ENCODE data around the gene CAPN2. TPM values are rescaled to one million over a fixed set of nuclear protein-coding genes. Genes with fewer than 3 reads are reported as not detected.
"Not testable (repeated sequence)": the region's sequence is repeated elsewhere in the genome, so short reads cannot be mapped to it uniquely, and the experiment has no call there.

The CAPN2 gene
- total RNA-seq, 1 donor from 2014 or later = 151 TPM

DNA sequence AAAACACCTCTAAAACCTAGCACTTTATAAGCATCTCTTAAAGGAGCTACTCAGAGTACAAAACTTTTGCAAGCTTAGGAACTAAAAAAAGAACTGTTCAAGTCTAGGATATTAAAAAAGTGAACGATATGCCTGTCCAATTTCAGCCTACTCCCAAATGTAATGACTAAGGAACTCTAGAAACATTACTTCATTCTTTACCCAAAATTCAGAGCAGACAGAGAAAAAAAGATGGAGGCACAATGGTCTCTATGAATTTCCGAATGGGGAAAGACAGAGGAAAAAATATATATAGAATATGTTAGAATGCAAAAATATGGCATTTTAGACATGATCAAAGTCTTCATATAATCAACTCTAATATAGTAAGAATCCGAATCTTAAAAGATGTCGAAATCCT, 72.2 kb downstream of the CAPN2 start:
- DNase-seq (ENCODE audit: low spot score) = no peak

GRCh38 chr1:223785808-223786207, 73.5 kb downstream of the CAPN2 start:
- no peak for DNase-seq (ENCODE audit: low spot score)

- no peak for DNase-seq (ENCODE audit: low spot score)
Measured at GRCh38 chr1:223788746-223789415, 76.5 kb downstream of the CAPN2 start.

DNA sequence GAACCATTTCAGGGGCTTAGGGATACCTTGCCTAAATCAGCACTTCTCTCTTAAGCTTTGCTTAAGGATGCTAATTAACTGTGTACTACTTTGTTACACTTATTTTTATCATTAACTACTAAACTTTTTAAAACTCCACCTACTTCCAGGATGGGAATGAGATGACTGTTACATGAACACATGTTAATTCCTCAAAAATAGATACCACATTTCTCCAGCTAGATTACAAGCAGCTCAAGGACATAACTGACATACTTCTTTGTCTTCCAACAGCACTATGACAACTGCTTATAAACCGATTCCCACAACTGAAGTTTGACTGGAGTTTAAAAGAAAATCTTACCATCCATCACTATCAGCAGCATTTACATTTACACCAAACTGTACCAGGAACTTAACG, 79.7 kb downstream of the CAPN2 start:
- no peak for DNase-seq (ENCODE audit: low spot score)

DNA sequence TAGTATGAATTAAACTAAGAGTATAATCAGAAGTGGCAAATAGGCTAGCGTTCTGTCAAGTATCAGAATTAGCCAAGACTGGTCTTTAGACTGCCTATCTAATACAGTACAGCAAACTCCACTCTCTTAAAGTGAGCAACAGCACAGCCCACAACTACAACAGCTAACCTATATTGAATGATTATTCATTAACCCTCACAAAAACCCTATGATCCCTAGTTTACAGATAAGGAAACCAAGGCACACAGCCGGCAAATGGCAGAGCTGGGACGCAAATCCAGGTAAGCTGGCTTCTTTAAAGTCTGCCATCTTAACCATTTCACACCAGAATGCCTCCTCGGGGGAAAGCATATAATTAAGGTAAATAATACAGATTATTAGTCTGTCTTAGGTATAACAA, 81.4 kb downstream of the CAPN2 start:
- no peak for DNase-seq (ENCODE audit: low spot score)

- DNase-seq (ENCODE audit: low spot score) = peak; percentile 54
Measured at GRCh38 chr1:223794136-223794880, 82.0 kb downstream of the CAPN2 start.

GRCh38 chr1:223796210-223796609, 83.9 kb downstream of the CAPN2 start:
- no peak for DNase-seq (ENCODE audit: low spot score)

DNA sequence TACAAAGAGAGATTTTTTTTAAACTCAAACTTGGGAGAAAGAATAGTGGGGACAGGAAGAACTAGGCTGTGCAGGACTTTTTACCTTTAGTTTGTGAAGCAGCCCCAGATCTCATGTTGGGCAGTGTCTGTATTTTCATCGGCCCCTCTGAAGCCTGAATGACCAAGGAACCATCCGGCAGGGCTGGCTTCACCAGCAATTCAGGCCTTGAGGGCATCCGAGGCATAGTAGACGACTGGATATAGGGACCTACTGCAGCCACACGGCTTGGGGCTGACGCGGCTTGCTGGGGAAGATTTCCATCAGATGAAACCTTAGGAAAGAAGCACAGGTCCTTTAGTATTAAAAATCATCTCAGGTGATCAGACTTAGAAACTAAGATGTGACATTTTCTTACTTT, 89.7 kb downstream of the CAPN2 start:
- no peak for DNase-seq (ENCODE audit: low spot score)

DNA sequence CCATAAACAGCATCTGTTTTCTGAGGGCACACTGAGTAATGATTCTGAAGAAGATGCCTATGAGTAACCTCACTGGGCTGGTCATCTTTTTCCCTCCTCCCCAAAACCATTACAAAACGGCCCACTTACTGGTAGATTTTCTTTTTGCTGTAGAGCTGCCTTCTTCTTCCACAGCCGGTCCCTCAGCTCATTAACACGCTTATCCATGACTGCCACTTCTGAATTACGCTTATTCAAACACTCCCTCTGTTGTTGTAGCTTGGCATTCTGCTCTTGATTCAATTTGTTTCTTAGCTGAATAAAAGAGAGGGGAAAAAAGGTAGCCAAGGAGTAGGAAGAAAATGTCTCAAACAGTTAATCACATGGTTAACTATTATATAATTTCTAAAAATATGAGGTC, 90.3 kb downstream of the CAPN2 start:
- no peak for DNase-seq (ENCODE audit: low spot score)

DNA sequence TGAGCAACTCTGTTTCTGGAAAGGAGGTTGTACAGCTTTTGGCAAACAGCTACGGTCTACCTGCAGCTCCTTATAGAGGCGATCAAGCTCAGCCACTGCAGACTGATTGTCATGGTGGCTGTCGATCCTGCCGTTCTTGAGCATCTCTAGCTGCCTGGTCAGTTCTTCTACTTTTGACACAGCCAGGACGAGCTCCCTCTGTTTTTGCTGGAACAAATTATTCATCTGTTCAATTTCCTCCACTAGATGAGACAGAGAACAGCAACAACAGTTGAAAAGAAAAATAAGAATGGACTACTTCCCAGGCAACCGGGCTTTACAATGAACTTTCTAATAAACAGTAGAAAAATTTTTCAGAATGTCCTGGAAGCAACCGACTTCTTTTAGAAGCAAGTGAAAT, 90.9 kb downstream of the CAPN2 start:
- DNase-seq (ENCODE audit: low spot score) = no peak

DNA sequence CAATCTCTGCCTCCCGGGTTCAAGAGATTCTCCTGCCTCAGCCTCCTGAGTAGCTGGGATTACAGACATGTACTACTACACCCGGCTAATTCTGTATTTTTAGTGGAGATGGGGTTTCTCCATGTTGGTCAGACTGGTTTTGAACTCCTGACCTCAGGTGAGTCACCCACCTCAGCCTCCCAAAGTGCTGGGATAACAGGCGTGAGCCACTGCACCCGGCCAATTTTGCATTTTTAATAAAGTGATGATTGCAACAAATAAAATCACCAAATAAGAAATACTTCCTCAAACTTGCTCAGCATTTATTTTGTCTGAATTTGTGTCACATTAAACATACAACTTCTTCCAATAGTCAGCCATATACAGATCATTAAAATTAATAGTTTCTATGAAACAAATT, 97.6 kb downstream of the CAPN2 start:
- DNase-seq (ENCODE audit: low spot score) = not testable (repeated sequence)

GRCh38 chr1:223810586-223810985, 98.2 kb downstream of the CAPN2 start:
- DNase-seq (ENCODE audit: low spot score) = no peak

DNA sequence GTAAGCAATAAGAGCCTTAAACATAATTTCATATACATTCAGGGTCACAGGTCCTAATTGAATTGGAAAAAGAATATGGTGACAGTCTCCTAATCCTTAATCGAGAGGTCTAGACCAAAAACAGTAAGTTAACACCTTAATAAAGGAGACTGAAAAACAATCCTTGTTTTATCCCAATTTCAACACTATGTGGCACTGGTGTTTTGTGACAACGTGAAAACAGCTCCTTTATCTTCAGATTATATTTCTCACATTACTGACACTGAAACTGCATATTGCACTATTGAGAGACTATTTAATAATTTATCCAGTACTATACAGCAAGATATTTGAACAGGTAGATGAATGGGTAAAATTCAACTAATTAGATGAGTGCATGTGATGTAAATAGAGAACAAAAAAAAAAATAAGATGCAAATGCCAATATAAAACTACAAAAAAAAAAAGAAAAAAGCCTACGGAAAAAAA, 99.3 kb downstream of the CAPN2 start:
- DNase-seq (ENCODE audit: low spot score) = peak; percentile 52

- DNase-seq (ENCODE audit: low spot score) = no peak
Measured at GRCh38 chr1:223813645-223814044, 101.3 kb downstream of the CAPN2 start.

DNA sequence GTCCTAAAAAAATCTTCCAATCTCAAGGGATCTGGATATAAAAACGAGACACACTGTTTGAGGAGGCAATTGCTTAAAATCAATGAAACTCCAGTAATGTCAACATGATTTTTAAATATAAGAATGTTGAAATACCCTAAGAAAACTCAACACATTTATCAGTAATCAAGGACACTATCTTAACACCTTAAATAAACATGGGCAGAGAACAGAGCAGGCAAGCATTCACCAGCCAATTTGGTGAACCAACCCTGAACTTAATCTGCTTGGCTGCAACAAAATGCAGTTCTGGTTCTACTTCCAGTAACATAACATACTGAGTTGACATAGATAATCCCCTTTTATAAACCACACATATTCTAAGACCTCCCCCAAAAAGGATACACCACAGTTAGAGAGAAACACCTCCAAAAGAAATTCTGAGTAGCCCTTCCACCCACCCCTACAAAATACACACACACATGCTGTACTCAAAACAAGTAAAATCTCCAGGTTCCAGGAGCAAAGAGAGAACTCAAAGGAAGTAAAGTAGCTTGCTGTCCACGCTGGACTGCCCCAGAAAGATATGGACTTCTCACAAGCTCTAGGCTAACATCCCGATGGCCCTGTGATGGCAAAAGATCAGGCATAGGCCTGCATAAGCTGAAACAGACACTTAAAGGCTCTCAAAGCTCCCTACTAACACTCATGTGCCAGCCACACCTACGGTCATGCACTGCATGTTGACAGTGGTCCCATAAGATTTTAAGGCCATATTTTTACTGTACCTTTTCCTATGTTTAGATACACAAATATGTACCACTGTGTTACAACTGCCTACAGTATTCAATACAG, 102.9 kb downstream of the CAPN2 start:
- no peak for DNase-seq (ENCODE audit: low spot score)

- DNase-seq (ENCODE audit: low spot score) = no peak
Measured at GRCh38 chr1:223815865-223816264, 103.5 kb downstream of the CAPN2 start.

- not testable (repeated sequence) for DNase-seq (ENCODE audit: low spot score)
Measured at GRCh38 chr1:223817265-223817664, 104.9 kb downstream of the CAPN2 start.

GRCh38 chr1:223819730-223820514, 107.6 kb downstream of the CAPN2 start:
- DNase-seq (ENCODE audit: low spot score) = peak; percentile 21

GRCh38 chr1:223820515-223820858, 108.1 kb downstream of the CAPN2 start:
- no peak for DNase-seq (ENCODE audit: low spot score)

GRCh38 chr1:223820971-223821370, 108.6 kb downstream of the CAPN2 start:
- no peak for DNase-seq (ENCODE audit: low spot score)

DNA sequence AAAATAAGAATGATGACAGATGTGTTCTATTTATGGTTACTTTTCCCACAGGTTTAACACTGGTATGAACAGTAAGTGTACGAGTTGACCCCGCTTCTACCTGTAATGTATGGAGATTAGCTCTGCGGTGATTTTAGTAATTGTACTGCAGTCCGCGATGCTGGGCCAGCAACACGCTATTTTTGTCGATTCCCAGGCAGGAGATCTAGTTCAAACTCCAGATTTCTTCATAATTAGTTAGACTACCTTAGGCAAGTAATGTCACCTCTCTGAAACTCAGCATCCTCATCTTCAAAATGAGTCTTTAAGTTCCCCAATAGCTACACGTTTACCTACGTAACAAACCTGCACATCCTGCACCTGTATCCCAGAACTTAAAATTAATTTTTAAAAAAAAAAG, 111.9 kb downstream of the CAPN2 start:
- DNase-seq (ENCODE audit: low spot score) = no peak

DNA sequence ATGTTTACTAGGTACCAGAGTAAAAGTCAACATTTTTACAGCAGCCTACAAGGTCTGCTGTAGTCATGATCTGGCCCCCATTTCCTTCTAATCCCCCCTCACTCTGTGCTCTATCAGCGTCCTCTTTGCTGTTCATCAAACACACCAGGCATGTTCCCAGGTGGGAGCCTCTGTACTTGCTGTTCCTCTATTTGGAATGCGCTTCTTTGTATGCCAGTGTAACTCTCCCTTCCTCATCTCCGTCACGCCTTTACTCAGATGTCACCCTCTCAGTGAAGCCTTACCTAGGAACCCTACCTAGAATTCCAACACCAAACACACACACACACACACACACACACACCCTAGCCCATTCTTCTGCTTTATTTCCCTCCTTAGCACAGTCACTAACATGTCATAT, 112.4 kb downstream of the CAPN2 start:
- no peak for DNase-seq (ENCODE audit: low spot score)

All from umbilical cord (tissue), 2 donors.